ENCODE results near the gene CLASP1. TPM values are rescaled to one million over a fixed set of nuclear protein-coding genes. Genes with fewer than 3 reads are reported as not detected.

The CLASP1 gene
- total RNA-seq, 6 experiments from 2014 or later: 38.2 to 49.0 (median 41.1) TPM

DNA sequence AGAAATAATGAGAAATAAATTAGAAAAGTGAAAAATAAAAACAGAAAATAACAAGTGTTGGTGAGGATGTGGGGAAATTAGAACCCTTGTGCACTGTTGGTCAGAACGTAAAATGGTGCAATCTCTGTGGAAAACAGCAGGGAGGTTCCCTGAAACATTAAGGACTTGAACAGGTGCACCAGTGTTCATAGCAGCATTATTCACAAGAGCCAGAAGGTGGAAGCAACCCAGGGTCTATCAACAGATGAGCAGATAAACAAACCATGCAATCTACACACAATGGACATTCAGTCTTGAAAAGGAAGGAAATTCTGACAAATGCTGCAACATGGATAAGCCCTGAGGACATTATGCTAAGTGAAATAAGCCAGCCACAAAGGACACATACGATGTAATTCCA lies 306.1 kb downstream of the CLASP1 start:
- Mint-ChIP-seq H3K4me1 (ENCODE audit: low read depth) (no peaks in the 10 kb centered on the region), H3K4me3 (no peak overlapping the region), H3K36me3 (ENCODE audit: low read depth) (peaks cover 52% of the 10 kb centered on the region), H3K9me3 (no peaks in the 10 kb centered on the region), H3K27me3 (ENCODE audit: insufficient read depth) (peaks cover 3% of the 10 kb centered on the region; the same call in 1 of the 2 replicates), H3K27ac (no peak overlapping the region)
- no peak for DNase-seq
- TF ChIP-seq, protein P1, sequence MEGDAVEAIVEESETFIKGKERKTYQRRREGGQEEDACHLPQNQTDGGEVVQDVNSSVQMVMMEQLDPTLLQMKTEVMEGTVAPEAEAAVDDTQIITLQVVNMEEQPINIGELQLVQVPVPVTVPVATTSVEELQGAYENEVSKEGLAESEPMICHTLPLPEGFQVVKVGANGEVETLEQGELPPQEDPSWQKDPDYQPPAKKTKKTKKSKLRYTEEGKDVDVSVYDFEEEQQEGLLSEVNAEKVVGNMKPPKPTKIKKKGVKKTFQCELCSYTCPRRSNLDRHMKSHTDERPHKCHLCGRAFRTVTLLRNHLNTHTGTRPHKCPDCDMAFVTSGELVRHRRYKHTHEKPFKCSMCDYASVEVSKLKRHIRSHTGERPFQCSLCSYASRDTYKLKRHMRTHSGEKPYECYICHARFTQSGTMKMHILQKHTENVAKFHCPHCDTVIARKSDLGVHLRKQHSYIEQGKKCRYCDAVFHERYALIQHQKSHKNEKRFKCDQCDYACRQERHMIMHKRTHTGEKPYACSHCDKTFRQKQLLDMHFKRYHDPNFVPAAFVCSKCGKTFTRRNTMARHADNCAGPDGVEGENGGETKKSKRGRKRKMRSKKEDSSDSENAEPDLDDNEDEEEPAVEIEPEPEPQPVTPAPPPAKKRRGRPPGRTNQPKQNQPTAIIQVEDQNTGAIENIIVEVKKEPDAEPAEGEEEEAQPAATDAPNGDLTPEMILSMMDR (IDR thresholded peaks at IDR 0.05): no peak

DNA sequence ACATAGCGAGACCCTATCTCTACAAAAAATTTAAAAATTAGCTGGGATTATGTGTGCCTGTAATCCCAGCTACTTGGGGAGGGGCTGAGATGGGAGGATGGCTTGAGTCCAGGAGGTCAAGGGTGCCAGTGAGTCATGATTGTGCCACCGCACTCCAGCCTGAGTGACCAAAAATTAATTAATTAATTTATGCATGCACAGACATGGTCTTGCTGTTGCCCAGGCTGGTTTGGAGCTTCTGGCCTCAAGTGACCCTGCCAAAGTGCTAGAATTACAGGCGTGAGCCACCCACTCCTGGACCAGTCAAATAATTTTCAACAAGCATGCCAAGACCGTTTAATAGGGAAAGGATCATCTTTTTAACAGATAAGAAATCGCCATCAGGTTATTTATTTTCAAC lies 306.5 kb downstream of the CLASP1 start:
- H3K36me3 Mint-ChIP-seq (ENCODE audit: low read depth): peaks cover 49% of the 10 kb centered on the region
- H3K4me3 Mint-ChIP-seq: no peak overlapping the region
- TF ChIP-seq, protein P1 (IDR thresholded peaks at IDR 0.05): no peak
- no peaks in the 10 kb centered on the region for H3K9me3 Mint-ChIP-seq
- no peaks in the 10 kb centered on the region for H3K4me1 Mint-ChIP-seq (ENCODE audit: low read depth)
- no peak overlapping the region for H3K27ac Mint-ChIP-seq
- H3K27me3 Mint-ChIP-seq (ENCODE audit: insufficient read depth): peaks cover 3% of the 10 kb centered on the region; the same call in 1 of the 2 replicates
- no peak for DNase-seq

DNA sequence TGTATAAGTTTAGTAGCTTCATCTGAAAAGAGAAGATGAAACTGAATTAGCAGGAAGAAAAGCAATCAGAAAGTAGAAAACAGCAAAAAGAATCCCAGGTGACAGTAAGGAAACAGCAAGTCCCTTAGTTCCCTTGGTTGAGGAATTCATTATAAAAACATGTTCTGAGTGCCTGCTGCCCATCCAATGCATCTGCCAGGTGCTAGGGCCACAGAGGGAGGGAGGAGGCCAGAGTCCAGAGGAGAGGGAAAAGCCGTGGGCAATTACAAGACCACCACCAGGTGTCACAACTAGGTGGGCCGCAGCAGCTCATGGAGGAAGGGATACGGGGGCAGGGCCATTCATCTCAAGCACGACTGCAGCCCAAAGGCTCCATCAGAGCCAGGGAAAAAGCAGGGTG lies 308.3 kb downstream of the CLASP1 start:
- TF ChIP-seq, protein P1 (IDR thresholded peaks at IDR 0.05): no peak
- peaks cover 3% of the 10 kb centered on the region; the same call in 1 of the 2 replicates for H3K27me3 Mint-ChIP-seq (ENCODE audit: insufficient read depth)
- no peaks in the 10 kb centered on the region for H3K9me3 Mint-ChIP-seq
- no peaks in the 10 kb centered on the region for H3K4me1 Mint-ChIP-seq (ENCODE audit: low read depth)
- H3K4me3 Mint-ChIP-seq: no peak overlapping the region
- H3K27ac Mint-ChIP-seq: no peak overlapping the region
- peaks cover 44% of the 10 kb centered on the region for H3K36me3 Mint-ChIP-seq (ENCODE audit: low read depth)
- no peak for DNase-seq

DNA sequence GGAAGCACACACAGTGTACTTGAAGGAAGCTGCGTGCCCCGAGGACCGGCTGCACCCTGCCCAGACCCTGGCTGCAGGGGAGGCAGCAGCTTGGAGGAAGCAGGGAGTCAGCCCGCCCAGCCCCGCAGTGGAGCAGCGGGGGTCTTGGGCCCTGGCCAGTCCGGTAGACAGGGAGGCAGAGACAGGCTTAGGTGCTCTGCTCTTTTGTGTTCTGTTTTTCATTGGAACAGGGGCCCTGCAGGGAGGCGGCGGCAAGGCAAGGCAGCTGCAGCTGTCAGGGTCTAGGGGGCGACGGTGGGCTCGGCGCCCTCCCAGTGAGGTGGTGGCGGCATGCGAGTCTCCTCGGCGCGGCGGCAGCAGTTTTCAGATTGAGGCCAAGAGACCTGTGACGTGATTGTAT lies 311.0 kb downstream of the CLASP1 start:
- H3K9me3 Mint-ChIP-seq: no peaks in the 10 kb centered on the region
- no peaks in the 10 kb centered on the region for H3K4me1 Mint-ChIP-seq (ENCODE audit: low read depth)
- H3K27me3 Mint-ChIP-seq (ENCODE audit: insufficient read depth): no peaks in the 10 kb centered on the region; the same call in 1 of the 2 replicates
- H3K36me3 Mint-ChIP-seq (ENCODE audit: low read depth): peaks cover 29% of the 10 kb centered on the region
- TF ChIP-seq, protein P1 (IDR thresholded peaks at IDR 0.05): no peak; the same call in 1 of the 2 replicates
- H3K27ac Mint-ChIP-seq: no peak overlapping the region
- no peak for DNase-seq
- no peak overlapping the region for H3K4me3 Mint-ChIP-seq

DNA sequence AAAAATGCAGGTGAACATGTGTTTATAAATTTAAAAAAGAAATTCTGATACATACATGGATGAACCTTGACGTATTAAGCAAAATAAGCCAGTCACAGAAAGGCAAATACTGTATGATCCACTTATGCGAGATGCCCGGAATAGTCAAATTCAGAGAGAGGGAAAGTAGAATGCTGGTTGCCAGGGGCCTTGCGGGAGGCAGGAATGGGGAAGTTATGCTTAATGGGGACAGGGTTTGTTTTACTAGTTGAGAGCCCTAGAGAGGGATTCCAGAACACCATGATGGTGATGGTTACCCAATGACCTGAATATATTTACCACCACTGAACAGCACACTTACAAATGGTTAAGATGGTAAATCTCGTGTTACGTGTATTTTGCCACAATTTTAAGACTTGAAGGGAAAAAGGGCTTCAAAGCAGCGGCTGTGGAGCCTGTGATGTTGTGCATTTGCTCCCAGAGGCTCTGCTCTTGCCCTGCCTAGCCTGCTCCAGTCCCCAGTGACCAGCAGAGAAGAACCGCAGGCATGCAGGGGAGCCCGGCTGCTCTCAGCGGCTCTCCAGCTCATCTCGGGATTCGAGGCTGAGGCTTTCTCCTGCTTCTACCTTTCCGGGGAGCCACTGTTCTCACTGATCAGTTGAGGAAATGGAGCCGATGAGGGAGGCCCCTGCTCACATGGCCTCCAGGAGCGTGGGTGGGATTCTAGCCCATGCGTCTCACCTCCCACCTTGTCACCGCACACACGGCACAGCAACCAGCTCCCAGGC lies 312.6 kb downstream of the CLASP1 start:
- no peak for DNase-seq
- TF ChIP-seq, protein P1 (IDR thresholded peaks at IDR 0.05): no peak
- H3K9me3 Mint-ChIP-seq: no peaks in the 10 kb centered on the region
- no peaks in the 10 kb centered on the region for H3K4me1 Mint-ChIP-seq (ENCODE audit: low read depth)
- peaks cover 19% of the 10 kb centered on the region for H3K36me3 Mint-ChIP-seq (ENCODE audit: low read depth)
- H3K27me3 Mint-ChIP-seq (ENCODE audit: insufficient read depth): peaks cover 4% of the 10 kb centered on the region
- no peak overlapping the region for H3K27ac Mint-ChIP-seq
- H3K4me3 Mint-ChIP-seq: no peak overlapping the region

All from HFFc6 (cell line).